Glutamatergic neuron (in vitro differentiated cells): ENCODE data around the gene PKN2. TPM values are rescaled to one million over a fixed set of nuclear protein-coding genes. Genes with fewer than 3 reads are reported as not detected.

Source experiments
- DNase-seq: peaks from one replicate; pipeline ENCODE4 v3.0.0; 2022
- H3K27ac Mint-ChIP-seq: one replicate; pipeline ENCODE4 v1.8.0; 2020; ENCODE audit warnings: mild to moderate bottlenecking, mixed read lengths, inconsistent platforms; ENCODE audit not compliant: unreplicated experiment
- H3K27me3 Mint-ChIP-seq: one replicate; pipeline ENCODE4 v1.8.0; 2020; ENCODE audit warnings: mild to moderate bottlenecking, moderate library complexity, mixed read lengths, inconsistent platforms; ENCODE audit not compliant: unreplicated experiment
- H3K36me3 Mint-ChIP-seq: one replicate; pipeline ENCODE4 v1.8.0; 2020; ENCODE audit warnings: mild to moderate bottlenecking, mixed read lengths, inconsistent platforms; ENCODE audit not compliant: unreplicated experiment
- H3K4me1 Mint-ChIP-seq: one replicate; pipeline ENCODE4 v1.8.0; 2020; ENCODE audit warnings: mild to moderate bottlenecking, low read depth, mixed read lengths, inconsistent platforms; ENCODE audit not compliant: unreplicated experiment
- H3K4me3 Mint-ChIP-seq: one replicate; pipeline ENCODE4 v1.8.0; 2020; ENCODE audit warnings: mild to moderate bottlenecking, mixed read lengths, inconsistent platforms; ENCODE audit not compliant: unreplicated experiment
- H3K9me3 Mint-ChIP-seq: one replicate; pipeline ENCODE4 v1.8.0; 2020; ENCODE audit warnings: mild to moderate bottlenecking, moderate library complexity, mixed read lengths, inconsistent platforms; ENCODE audit not compliant: unreplicated experiment
- total RNA-seq: library from RNA; stranded (reverse); fragmentation: NEBNext Ultra II Directional; extraction: Animal tissue kit (Norgen Biotek cat#: 25700); gene quantifications from one replicate; pipeline ENCODE4 v1.2.1, GENCODE V29; 2021; ENCODE audit not compliant: unreplicated experiment
- TF ChIP-seq, protein P1 (sequence below): fragments of 200-600 bp; sonication (generic); IDR thresholded peaks from one replicate; pipeline ENCODE4 v1.5.0; 2021; ENCODE audit not compliant: partially characterized antibody, unreplicated experiment

PKN2 gene
- total RNA-seq, 1 donor from 2014 or later: 39.1 TPM

DNA sequence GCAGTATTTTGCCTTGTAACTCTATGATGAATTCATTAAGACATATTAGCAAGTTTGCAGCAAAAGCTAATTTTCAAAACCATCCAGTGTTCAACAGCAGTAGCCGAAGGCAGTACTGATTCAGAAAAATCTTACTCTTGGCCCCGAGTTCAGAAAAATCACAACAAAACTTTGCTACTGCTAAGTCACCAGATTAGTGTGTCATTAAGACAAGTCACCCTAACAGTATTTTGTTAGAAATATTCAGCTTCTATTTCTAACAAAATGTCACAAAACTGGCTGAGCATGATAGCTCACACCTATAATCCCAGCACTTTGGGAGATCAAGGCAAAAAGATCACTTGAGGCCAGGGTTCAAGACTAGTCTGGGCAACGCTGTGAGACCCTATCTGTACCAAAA, 199.1 kb downstream of the PKN2 start:
- H3K27me3 Mint-ChIP-seq: no peaks in the 10 kb centered on the region
- no peaks in the 10 kb centered on the region for H3K9me3 Mint-ChIP-seq
- no peak overlapping the region for H3K27ac Mint-ChIP-seq
- no peaks in the 10 kb centered on the region for H3K36me3 Mint-ChIP-seq
- TF ChIP-seq, protein P1, sequence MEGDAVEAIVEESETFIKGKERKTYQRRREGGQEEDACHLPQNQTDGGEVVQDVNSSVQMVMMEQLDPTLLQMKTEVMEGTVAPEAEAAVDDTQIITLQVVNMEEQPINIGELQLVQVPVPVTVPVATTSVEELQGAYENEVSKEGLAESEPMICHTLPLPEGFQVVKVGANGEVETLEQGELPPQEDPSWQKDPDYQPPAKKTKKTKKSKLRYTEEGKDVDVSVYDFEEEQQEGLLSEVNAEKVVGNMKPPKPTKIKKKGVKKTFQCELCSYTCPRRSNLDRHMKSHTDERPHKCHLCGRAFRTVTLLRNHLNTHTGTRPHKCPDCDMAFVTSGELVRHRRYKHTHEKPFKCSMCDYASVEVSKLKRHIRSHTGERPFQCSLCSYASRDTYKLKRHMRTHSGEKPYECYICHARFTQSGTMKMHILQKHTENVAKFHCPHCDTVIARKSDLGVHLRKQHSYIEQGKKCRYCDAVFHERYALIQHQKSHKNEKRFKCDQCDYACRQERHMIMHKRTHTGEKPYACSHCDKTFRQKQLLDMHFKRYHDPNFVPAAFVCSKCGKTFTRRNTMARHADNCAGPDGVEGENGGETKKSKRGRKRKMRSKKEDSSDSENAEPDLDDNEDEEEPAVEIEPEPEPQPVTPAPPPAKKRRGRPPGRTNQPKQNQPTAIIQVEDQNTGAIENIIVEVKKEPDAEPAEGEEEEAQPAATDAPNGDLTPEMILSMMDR: no peak
- H3K4me1 Mint-ChIP-seq: no peaks in the 10 kb centered on the region
- DNase-seq: no peak
- H3K4me3 Mint-ChIP-seq: no peak overlapping the region

Other genes starting within 250 kb of the PKN2 start
- gene GTF2B, start 207.3 kb downstream of the PKN2 start, total RNA-seq: 27.1 TPM